Suppressor macrophage treated with lipopolysaccharide for 4 hours (primary cell): ENCODE measurements around the gene AQR.
"Not testable (repeated sequence)": the region's sequence is repeated elsewhere in the genome, so short reads cannot be mapped to it uniquely, and the experiment has no call there.

Source experiments
- DNase-seq: peaks from one replicate; pipeline ENCODE4 v3.0.0-alpha.2; 2020

Gene AQR

DNA sequence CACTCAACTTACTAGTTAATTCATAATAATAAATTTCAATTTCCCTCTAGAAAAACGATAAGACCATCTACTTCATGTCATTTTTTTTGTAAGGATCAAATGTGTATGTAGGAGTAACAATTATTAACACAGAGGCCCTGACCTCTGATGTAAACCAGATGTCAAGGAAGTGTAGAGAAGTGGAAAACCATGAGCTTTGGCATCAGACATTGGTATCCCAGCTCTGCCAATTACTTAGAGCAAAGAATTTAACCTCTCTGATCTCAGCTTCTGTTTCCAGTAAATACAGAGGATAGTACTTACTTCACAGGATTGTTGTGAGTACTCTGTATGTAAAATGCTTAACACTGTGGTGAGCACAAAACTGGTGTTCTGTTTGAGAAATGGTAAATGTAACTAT is 17.5 kb downstream of the AQR start:
- no peak for DNase-seq

GRCh38 chr15:34944936-34945335 is 24.6 kb downstream of the AQR start:
- DNase-seq, result no peak

DNA sequence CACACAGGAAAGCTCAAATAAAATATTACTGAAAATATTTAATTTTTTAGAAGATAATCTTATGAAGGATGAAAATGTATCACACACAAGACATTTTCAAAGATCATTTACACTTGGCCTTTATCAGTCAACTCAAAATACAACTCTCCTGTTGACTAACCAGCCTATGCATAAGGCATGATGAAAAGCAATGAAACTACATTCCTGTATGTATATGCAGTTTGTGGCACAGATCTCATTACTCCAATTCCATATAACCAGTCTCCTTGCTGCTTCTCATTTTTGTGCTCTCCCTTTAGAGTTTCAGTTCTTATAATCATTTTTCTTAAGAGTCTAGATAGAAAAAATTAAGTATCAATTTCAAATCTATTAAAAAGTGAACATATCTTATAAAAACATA is 25.8 kb downstream of the AQR start:
- no peak for DNase-seq

DNA sequence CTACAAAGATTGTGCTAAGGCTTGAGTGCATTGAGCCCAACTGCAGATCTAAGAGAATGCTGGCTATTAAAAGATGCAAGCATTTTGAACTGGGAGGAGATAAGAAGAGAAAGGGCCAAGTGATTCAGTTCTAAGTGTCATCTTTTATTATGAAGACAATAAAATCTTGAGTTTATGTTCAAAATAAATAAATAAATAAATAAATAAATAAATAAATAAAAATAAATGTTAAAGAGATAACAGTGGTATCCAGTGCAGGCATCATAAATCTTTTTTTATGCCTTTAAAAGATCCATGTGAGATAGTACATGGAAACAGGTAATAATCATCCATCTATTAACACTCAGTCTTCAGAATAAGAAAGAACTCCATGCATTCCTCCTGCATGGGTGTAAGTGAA is 26.3 kb downstream of the AQR start:
- not testable (repeated sequence) for DNase-seq

GRCh38 chr15:34942363-34942762 is 27.2 kb downstream of the AQR start:
- no peak for DNase-seq

DNA sequence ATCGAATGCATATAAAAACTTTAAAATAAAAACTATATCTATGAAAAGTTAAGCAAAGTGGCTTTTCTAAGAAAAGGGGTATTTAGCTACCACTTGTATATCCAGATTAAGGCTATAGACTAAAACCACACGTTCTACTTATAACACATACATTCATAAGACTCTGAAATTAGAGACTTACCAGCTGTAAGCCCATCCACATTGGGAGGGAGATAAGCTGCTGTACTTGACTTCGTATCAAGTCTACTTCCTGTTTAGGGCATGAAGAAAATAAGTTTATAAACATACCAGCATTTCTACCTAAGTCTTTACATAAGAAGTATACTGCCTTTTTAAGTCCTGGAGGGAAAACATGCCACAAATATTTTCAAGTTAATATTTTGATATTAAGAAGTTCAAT is 27.7 kb downstream of the AQR start:
- DNase-seq, result no peak

DNA sequence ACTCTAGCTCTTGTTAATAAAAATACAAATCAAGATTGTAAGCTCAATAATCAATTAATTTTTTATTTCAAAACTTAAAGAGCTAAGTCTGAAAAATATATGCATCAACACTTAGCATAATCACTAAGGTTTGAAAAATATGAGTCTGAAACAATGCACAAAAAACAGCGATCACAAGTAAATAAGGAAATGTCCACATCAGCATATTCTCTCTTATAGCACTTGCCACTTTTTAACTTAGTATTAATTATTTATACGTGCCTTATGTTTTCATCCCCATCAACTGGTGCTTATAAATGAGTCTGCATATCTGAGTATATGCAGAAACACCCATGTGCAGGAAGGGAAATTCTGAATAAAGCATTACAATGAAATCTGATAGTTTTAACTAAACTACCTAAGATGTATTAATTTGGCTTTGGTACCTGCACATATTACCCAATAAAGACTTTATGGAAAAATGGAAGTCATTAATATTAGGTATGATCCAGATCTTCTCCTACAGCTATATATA is 28.3 kb downstream of the AQR start:
- DNase-seq, result no peak

GRCh38 chr15:34933432-34933975 is 36.0 kb downstream of the AQR start:
- DNase-seq, result no peak

DNA sequence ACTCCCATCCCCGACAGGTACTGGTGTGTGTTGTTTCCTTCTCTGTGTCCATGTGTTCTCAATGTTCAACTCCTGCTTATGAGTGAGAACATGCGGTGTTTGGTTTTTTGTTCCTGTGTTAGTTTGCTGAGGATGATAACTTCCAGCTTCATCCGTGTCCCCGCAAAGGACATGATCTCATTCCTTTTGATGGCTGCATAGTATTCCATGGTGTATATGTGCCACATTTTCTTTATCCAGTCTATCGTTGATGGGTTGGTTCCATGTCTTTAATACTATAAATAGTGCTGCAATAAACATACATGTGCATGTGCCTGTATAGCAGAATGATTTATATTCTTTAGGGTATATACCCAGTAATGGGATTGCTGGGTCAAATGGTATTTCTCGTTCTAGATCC is 41.2 kb downstream of the AQR start:
- not testable (repeated sequence) for DNase-seq

GRCh38 chr15:34927726-34928125 is 41.8 kb downstream of the AQR start:
- no peak for DNase-seq

DNA sequence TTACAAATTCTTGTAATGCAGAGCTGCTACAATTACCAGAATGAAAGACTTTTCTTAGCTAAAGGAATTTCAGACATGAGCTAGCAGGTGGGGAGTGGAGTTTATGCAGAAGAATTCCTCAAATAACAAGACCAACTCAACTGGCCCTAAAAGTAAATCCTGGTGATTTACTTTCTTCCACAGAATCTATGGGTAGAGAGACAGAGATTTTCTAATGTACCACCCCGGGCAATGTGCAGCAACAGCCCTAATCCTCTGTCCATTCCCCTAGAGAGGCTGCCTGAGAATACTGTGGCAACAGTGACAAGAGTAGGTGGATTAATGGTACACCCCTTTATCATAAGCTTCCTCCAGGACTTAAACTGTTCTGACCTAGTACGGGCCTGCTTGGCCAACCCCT is 55.2 kb downstream of the AQR start:
- DNase-seq, result no peak

- no peak for DNase-seq
These were observed 64.5 kb downstream of the AQR start for GRCh38 chr15:34905047-34905446.

DNA sequence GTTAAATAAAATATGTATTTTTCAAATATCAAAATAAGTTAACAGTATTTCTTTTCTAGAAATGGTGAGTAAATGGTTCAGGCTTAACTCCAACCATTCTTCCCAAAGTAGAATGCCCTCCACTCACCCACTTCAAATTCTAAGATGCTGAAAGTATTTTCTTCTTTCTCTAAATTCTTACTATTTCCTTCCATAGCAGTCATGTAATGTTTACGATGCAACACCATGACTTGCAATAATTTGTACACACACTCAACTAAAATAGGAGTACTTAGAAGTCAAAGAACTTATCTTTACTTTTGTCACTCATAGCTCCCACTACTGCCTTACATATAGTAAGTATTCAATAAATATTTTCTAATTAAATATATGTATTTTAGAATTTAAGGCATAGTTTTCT is 65.0 kb downstream of the AQR start:
- DNase-seq, result no peak

DNA sequence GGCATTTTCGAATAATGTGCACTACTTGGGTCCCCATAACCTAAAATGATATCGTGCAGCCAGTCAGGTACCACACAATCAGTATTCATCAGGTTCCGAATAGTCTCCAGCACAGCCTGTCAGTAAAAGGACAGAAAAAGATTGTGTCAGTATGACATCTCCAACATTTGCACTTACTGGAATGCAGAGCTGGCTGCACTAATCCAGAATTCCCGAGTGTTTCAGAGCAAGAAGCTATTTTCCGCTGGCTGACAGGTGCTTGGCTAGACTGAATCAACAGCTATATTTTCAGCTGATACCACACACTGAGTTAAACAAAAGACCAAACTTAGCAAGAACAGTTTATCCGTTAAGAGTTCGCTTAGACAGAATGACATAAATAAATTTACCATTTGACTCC is 68.8 kb downstream of the AQR start:
- no peak for DNase-seq

- DNase-seq, result no peak
These were observed 73.4 kb downstream of the AQR start for GRCh38 chr15:34896183-34896582.

GRCh38 chr15:34893967-34894366 is 75.6 kb downstream of the AQR start:
- no peak for DNase-seq

- no peak for DNase-seq
These were observed 76.5 kb downstream of the AQR start for GRCh38 chr15:34892963-34893591.

DNA sequence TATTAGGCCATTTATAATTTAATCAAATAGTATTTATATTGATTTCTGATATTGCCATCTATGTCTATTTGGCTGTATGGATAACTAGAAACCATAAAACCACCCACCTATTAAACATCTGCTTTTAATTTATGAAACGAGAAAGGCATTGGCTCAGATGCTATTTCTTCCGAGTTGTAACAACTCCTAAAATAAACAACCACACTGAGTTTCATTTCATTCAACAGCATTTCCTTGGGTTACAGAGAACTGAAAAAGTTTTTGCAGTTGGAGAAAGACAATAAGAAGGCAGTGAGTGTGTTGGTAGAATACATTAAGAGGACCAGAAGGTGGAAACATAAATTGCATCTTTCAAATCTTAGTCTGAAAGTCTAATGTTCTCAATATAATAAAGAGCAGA is 79.1 kb downstream of the AQR start:
- DNase-seq, result no peak

GRCh38 chr15:34889476-34889875 is 80.1 kb downstream of the AQR start:
- no peak for DNase-seq

- no peak for DNase-seq
These were observed 83.4 kb downstream of the AQR start for GRCh38 chr15:34886134-34886533.

GRCh38 chr15:34883633-34884032 is 85.9 kb downstream of the AQR start:
- DNase-seq, result no peak

GRCh38 chr15:34883042-34883441 is 86.5 kb downstream of the AQR start:
- DNase-seq, result no peak

- no peak for DNase-seq
These were observed 90.4 kb downstream of the AQR start for GRCh38 chr15:34879107-34879506.

GRCh38 chr15:34876640-34877039 is 92.9 kb downstream of the AQR start:
- DNase-seq, result no peak

GRCh38 chr15:34869110-34869509 is 100.4 kb downstream of the AQR start:
- DNase-seq, result no peak
